H7 (cell line): ENCODE results near the gene CALHM2. TPM values are rescaled to one million over a fixed set of nuclear protein-coding genes. Genes with fewer than 3 reads are reported as not detected.

ENCODE experiments used
- DNase-seq: peaks from one replicate; pipeline ENCODE4 v3.0.0; 2012
- H3K27me3 ChIP-seq: 2 replicates; pipeline ENCODE4 v1.6.0; 2011; ENCODE audit warnings: mild to moderate bottlenecking, low read length; ENCODE audit not compliant: control insufficient read depth, insufficient read depth
- H3K36me3 ChIP-seq: replicated peaks from 2 replicates; pipeline ENCODE4 v1.5.1; 2011; ENCODE audit warnings: low read length; ENCODE audit not compliant: control insufficient read depth, insufficient read depth
- H3K4me3 ChIP-seq: 2 replicates; pipeline ENCODE4 v1.5.1; 2011; ENCODE audit warnings: low read depth, mild to moderate bottlenecking, control low read depth, low read length, moderate library complexity; ENCODE audit not compliant: insufficient read depth
- total RNA-seq: library from RNA; depleted of rRNA; stranded (reverse); fragments of >200 nt; shearing (Covaris generic); gene quantifications from 2 replicates; pipeline ENCODE4 v1.2.3, GENCODE V29; 2014

Gene CALHM2
- total RNA-seq, 1 experiment from 2014 or later: 3.4 TPM

- H3K4me3 ChIP-seq: no peak overlapping the region
- DNase-seq: no peak
- no peaks in the 10 kb centered on the region for H3K27me3 ChIP-seq
- H3K36me3 ChIP-seq: peaks cover 22% of the 10 kb centered on the region
Observed at GRCh38 chr10:103448746-103449145, 3.4 kb downstream of the CALHM2 start.

GRCh38 chr10:103447187-103447586 lies 5.0 kb downstream of the CALHM2 start:
- peaks cover 35% of the 10 kb centered on the region for H3K36me3 ChIP-seq
- no peak overlapping the region for H3K4me3 ChIP-seq
- peak; percentile 31 for DNase-seq
- H3K27me3 ChIP-seq: no peaks in the 10 kb centered on the region

- Histone ChIP-seq H3K4me3 (no peak overlapping the region), H3K36me3 (peaks cover 39% of the 10 kb centered on the region), H3K27me3 (no peaks in the 10 kb centered on the region)
- DNase-seq: peak; percentile 20
Observed at GRCh38 chr10:103445767-103446567, 6.2 kb downstream of the CALHM2 start.

GRCh38 chr10:103445366-103445765 lies 6.8 kb downstream of the CALHM2 start:
- Histone ChIP-seq H3K4me3 (no peak overlapping the region), H3K36me3 (peaks cover 44% of the 10 kb centered on the region), H3K27me3 (no peaks in the 10 kb centered on the region)
- no peak for DNase-seq

GRCh38 chr10:103444478-103444877 lies 7.7 kb downstream of the CALHM2 start:
- no peak overlapping the region for H3K4me3 ChIP-seq
- H3K36me3 ChIP-seq: peaks cover 51% of the 10 kb centered on the region
- no peak for DNase-seq
- no peaks in the 10 kb centered on the region for H3K27me3 ChIP-seq

- peaks cover 53% of the 10 kb centered on the region for H3K36me3 ChIP-seq
- no peaks in the 10 kb centered on the region for H3K27me3 ChIP-seq
- no peak overlapping the region for H3K4me3 ChIP-seq
- peak; percentile 20 for DNase-seq
Observed at GRCh38 chr10:103443475-103444185, 8.5 kb downstream of the CALHM2 start.

- Histone ChIP-seq H3K27me3 (no peaks in the 10 kb centered on the region), H3K36me3 (peaks cover 59% of the 10 kb centered on the region), H3K4me3 (no peak overlapping the region)
- DNase-seq: no peak
Observed at GRCh38 chr10:103442031-103442461, 10.1 kb downstream of the CALHM2 start.

GRCh38 chr10:103441611-103442010 lies 10.6 kb downstream of the CALHM2 start:
- Histone ChIP-seq H3K27me3 (no peaks in the 10 kb centered on the region), H3K4me3 (no peak overlapping the region), H3K36me3 (peaks cover 61% of the 10 kb centered on the region)
- DNase-seq: no peak

GRCh38 chr10:103441206-103441605 lies 11.0 kb downstream of the CALHM2 start:
- Histone ChIP-seq H3K4me3 (no peak overlapping the region), H3K27me3 (no peaks in the 10 kb centered on the region), H3K36me3 (peaks cover 61% of the 10 kb centered on the region)
- DNase-seq: no peak

GRCh38 chr10:103440416-103440815 lies 11.8 kb downstream of the CALHM2 start:
- no peaks in the 10 kb centered on the region for H3K27me3 ChIP-seq
- peaks cover 63% of the 10 kb centered on the region for H3K36me3 ChIP-seq
- DNase-seq: peak; percentile 41
- no peak overlapping the region for H3K4me3 ChIP-seq

GRCh38 chr10:103439776-103440175 lies 12.4 kb downstream of the CALHM2 start:
- no peak for DNase-seq
- Histone ChIP-seq H3K4me3 (no peak overlapping the region), H3K27me3 (no peaks in the 10 kb centered on the region), H3K36me3 (peaks cover 58% of the 10 kb centered on the region)

GRCh38 chr10:103433858-103434257 lies 18.3 kb downstream of the CALHM2 start:
- H3K4me3 ChIP-seq: no peak overlapping the region
- peaks cover 41% of the 10 kb centered on the region for H3K36me3 ChIP-seq
- no peak for DNase-seq
- H3K27me3 ChIP-seq: no peaks in the 10 kb centered on the region

GRCh38 chr10:103431902-103432301 lies 20.3 kb downstream of the CALHM2 start:
- Histone ChIP-seq H3K4me3 (no peak overlapping the region), H3K27me3 (no peaks in the 10 kb centered on the region), H3K36me3 (peaks cover 36% of the 10 kb centered on the region)
- DNase-seq: no peak

GRCh38 chr10:103429647-103430046 lies 22.5 kb downstream of the CALHM2 start:
- DNase-seq: no peak
- H3K27me3 ChIP-seq: no peaks in the 10 kb centered on the region
- H3K4me3 ChIP-seq: no peak overlapping the region
- peaks cover 39% of the 10 kb centered on the region for H3K36me3 ChIP-seq

- H3K4me3 ChIP-seq: no peak overlapping the region
- H3K27me3 ChIP-seq: no peaks in the 10 kb centered on the region
- peaks cover 45% of the 10 kb centered on the region for H3K36me3 ChIP-seq
- DNase-seq: no peak
Observed at GRCh38 chr10:103428989-103429643, 23.1 kb downstream of the CALHM2 start.
